ENCODE results near the gene ZNF669. TPM values are rescaled to one million over a fixed set of nuclear protein-coding genes. Genes with fewer than 3 reads are reported as not detected.

The ZNF669 gene
- total RNA-seq, 2 donors from 2014 or later = 6.2 to 6.5 TPM

DNA sequence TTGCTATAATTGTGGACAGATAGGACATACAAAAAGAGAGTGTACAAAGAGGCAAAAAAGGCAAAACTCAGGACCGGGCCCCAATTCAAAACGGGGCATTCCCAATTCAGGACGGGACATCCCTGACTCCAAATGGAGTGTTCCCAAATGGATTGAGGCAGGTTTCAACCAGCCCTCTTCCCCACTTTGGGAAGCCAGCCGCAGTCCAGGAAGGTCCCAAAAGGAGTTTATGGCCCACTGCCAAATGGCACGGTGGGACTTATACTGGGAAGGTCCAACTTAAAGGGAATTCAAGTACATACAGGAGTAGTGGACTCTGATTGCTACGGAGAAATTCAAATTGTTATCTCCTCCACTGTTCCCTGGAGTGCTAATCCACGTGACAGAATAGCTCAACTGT, 3.5 kb upstream of the ZNF669 start:
- DNase-seq = no peak
- Histone ChIP-seq H3K27ac (no peak overlapping the region), H3K9ac (ENCODE audit: low read depth in 2 of 2, low read length in 2 of 2) (no peak overlapping the region), H3K4me3 (no peak overlapping the region), H3K9me3 (no peaks in the 10 kb centered on the region), H3K36me3 (no peaks in the 10 kb centered on the region), H3K27me3 (no peaks in the 10 kb centered on the region), H3K4me1 (no peaks in the 10 kb centered on the region)
- TF ChIP-seq, protein P1, sequence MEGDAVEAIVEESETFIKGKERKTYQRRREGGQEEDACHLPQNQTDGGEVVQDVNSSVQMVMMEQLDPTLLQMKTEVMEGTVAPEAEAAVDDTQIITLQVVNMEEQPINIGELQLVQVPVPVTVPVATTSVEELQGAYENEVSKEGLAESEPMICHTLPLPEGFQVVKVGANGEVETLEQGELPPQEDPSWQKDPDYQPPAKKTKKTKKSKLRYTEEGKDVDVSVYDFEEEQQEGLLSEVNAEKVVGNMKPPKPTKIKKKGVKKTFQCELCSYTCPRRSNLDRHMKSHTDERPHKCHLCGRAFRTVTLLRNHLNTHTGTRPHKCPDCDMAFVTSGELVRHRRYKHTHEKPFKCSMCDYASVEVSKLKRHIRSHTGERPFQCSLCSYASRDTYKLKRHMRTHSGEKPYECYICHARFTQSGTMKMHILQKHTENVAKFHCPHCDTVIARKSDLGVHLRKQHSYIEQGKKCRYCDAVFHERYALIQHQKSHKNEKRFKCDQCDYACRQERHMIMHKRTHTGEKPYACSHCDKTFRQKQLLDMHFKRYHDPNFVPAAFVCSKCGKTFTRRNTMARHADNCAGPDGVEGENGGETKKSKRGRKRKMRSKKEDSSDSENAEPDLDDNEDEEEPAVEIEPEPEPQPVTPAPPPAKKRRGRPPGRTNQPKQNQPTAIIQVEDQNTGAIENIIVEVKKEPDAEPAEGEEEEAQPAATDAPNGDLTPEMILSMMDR (IDR thresholded peaks at IDR 0.05) = no peak
- intact Hi-C loops (cut with DNase I) = loop anchor here (10.0 kb wide), 1 partner anchor 97 kb away; no protein-coding TSS in a partner anchor

DNA sequence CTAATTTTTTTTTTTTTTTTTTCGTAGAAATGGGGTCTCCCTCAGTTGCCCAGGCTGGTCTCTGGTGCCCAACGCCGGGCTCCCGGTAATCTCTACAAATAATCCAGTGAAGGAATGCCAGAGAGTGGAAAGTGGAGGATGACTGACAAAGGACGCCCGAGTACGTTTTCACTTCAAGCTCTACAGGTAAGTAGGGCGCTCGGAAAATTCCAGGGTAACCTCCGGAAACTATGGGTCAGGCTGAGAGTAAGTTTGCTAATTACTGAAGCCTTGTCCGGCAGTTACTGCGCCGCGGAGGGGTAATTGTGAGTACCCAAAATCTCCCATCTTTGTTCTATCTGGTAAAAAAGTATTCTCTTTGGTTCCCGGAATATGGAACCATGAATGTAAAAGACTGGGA, 1.8 kb upstream of the ZNF669 start:
- TF ChIP-seq, protein P1 (IDR thresholded peaks at IDR 0.05) = no peak
- H3K27me3 ChIP-seq = no peaks in the 10 kb centered on the region
- H3K9me3 ChIP-seq = no peaks in the 10 kb centered on the region
- no peak overlapping the region for H3K27ac ChIP-seq
- DNase-seq = no peak
- H3K36me3 ChIP-seq = no peaks in the 10 kb centered on the region
- H3K4me1 ChIP-seq = no peaks in the 10 kb centered on the region
- H3K4me3 ChIP-seq = no peak overlapping the region
- intact Hi-C loops (cut with DNase I) = loop anchor here (2.0 to 10.0 kb wide), 2 partner anchors 27 to 99 kb away; partner anchors contain the start of gene ZNF670
- H3K9ac ChIP-seq (ENCODE audit: low read depth in 2 of 2, low read length in 2 of 2) = no peak overlapping the region

DNA sequence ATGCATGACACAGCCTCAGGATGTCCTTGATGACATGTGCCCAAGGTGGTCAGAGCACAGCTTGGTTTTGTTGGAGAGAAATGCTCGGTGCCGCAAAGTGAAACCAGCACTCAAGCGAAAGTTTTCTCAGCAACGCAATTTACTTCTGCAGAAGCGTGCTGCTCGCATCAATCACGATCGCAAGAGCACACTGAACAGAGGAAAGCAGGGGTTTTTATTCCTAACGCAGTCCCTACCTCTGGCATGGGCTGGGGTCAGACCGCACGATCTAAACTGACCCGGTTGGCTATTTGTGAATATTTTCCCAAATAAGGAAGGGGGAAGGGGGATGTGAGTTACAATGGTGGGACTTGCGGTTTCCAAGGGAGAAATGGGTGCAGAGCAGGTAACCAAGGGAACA, 809 bp upstream of the ZNF669 start:
- H3K27ac ChIP-seq = no peak overlapping the region
- H3K36me3 ChIP-seq = peaks cover 7% of the 10 kb centered on the region
- no peak for DNase-seq
- no peaks in the 10 kb centered on the region for H3K9me3 ChIP-seq
- H3K4me1 ChIP-seq = no peaks in the 10 kb centered on the region
- intact Hi-C loops (cut with DNase I) = loop anchor here (2.0 to 10.0 kb wide), 2 partner anchors 26 to 100 kb away; partner anchors contain the start of gene ZNF670
- TF ChIP-seq, protein P1 (IDR thresholded peaks at IDR 0.05) = no peak
- H3K27me3 ChIP-seq = no peaks in the 10 kb centered on the region
- H3K9ac ChIP-seq (ENCODE audit: low read depth in 2 of 2, low read length in 2 of 2) = no peak overlapping the region
- H3K4me3 ChIP-seq = no peak overlapping the region

DNA sequence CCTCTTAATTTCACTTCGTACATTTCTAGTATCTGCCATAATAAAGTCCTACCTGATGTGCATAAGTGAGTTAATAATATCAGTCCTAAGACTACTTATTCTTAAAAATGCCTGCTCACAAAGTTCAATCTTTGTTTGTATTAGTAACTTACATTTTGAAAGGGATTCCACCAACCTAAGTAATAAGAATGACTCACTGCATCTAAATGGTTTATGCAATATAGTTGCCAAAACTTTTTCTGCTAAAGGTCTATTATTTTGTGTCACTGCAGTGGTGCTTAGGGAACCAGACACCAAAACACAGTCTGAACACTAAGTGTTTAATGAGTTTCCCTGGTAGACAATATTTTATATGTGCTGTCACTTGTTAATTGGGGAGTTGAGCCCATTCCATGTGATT, 1.8 kb downstream of the ZNF669 start:
- no peaks in the 10 kb centered on the region for H3K27me3 ChIP-seq
- no peak overlapping the region for H3K27ac ChIP-seq
- no peak overlapping the region for H3K9ac ChIP-seq (ENCODE audit: low read depth in 2 of 2, low read length in 2 of 2)
- peaks cover 7% of the 10 kb centered on the region for H3K36me3 ChIP-seq
- H3K4me1 ChIP-seq = no peaks in the 10 kb centered on the region
- H3K9me3 ChIP-seq = no peaks in the 10 kb centered on the region
- intact Hi-C loops (cut with DNase I) = loop anchor here (10.0 kb wide), 1 partner anchor 102 kb away; no protein-coding TSS in a partner anchor
- TF ChIP-seq, protein P1 (IDR thresholded peaks at IDR 0.05) = no peak
- no peak for DNase-seq
- H3K4me3 ChIP-seq = no peak overlapping the region

DNA sequence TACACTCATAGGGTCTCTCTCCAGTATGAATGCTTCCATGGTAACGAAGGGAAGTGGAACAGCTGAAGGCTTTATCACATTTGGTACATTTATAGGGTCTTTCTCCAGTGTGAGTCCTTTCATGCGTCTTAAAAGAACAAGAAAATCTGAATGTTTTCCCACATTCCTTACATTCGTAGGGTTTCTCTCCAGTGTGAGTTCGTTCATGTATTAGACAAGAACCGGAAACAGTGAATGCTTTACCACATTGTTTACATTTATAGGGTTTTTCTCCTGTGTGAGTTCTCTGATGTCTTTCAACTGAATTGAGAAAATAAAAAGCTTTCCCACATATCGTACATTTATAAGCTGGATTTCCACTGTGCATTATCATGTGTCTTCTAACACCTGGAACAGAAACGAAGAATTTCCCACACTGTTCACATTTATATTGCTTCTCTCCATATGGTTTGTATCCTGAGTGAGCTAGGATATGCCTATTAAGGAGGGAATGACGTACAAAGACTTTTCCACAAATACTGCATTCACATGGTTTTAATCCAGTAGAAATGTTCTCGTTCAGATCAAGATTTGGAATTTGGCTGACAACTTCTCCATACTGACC, 3.4 kb downstream of the ZNF669 start:
- intact Hi-C loops (cut with DNase I) = loop anchor here (10.0 kb wide), 1 partner anchor 104 kb away; no protein-coding TSS in a partner anchor
- H3K36me3 ChIP-seq = peaks cover 7% of the 10 kb centered on the region
- H3K4me3 ChIP-seq = no peak overlapping the region

More for the DNA sequence above, 3.4 kb downstream of the ZNF669 start:
- Histone ChIP-seq H3K27me3 (no peaks in the 10 kb centered on the region), H3K27ac (no peak overlapping the region), H3K9ac (ENCODE audit: low read depth in 2 of 2, low read length in 2 of 2) (no peak overlapping the region), H3K4me1 (no peaks in the 10 kb centered on the region), H3K9me3 (no peaks in the 10 kb centered on the region)
- TF ChIP-seq, protein P1 (IDR thresholded peaks at IDR 0.05) = no peak
- DNase-seq = no peak
